Sigmoid colon (tissue), 4 donors: ENCODE results near the gene SHISAL1.

ENCODE experiments used
- CTCF ChIP-seq, 4 experiments: fragments of 450-650 bp in 3 of 4; fragments of 200-600 bp in 1 of 4; IDR thresholded peaks; one replicate each; pipeline ENCODE4 v1.5.1; 2016 to 2019; ENCODE audit warnings: antibody characterized with exemption in 4 of 4, mild to moderate bottlenecking in 3 of 4, moderate library complexity in 2 of 4
- EP300 ChIP-seq, 4 donors: sonication (generic); formaldehyde crosslinking; IDR thresholded peaks; one replicate each; pipeline ENCODE4 v1.6.1; 2017; ENCODE audit warnings: antibody characterized with exemption in 4 of 4
- POLR2A ChIP-seq, 2 donors: fragments of 450-650 bp; IDR thresholded peaks; one replicate each; pipeline ENCODE4 v1.6.1; 2016; ENCODE audit warnings: antibody characterized with exemption in 2 of 2, mild to moderate bottlenecking in 2 of 2, moderate library complexity in 2 of 2
- POLR2AphosphoS5 ChIP-seq, 4 donors: sonication (generic); formaldehyde crosslinking; IDR thresholded peaks; one replicate each; pipeline ENCODE4 v1.6.1; 2017; ENCODE audit warnings: antibody characterized with exemption in 4 of 4

- TF ChIP-seq CTCF (IDR thresholded peaks at IDR 0.05) (no peak), POLR2AphosphoS5 (IDR thresholded peaks at IDR 0.05) (no peak), POLR2A (IDR thresholded peaks at IDR 0.05) (no peak), EP300 (IDR thresholded peaks at IDR 0.05) (no peak)
Measured at GRCh38 chr22:44249376-44250147, 63.2 kb downstream of the SHISAL1 start.
